T-helper 22 cell (primary cell): ENCODE results near the gene TCERG1L.
"Not testable (repeated sequence)": the region's sequence is repeated elsewhere in the genome, so short reads cannot be mapped to it uniquely, and the experiment has no call there.

ENCODE experiments used
- DNase-seq: peaks from one replicate; pipeline ENCODE4 v3.0.0-alpha.2; 2020; ENCODE audit warnings: low read depth

Gene TCERG1L

GRCh38 chr10:131084791-131085090 lies 226.8 kb downstream of the TCERG1L start:
- no peak for DNase-seq

GRCh38 chr10:131083915-131084790 lies 227.4 kb downstream of the TCERG1L start:
- no peak for DNase-seq

- DNase-seq: no peak
Observed at GRCh38 chr10:131082991-131083481, 228.5 kb downstream of the TCERG1L start.

- no peak for DNase-seq
Observed at GRCh38 chr10:131082201-131082850, 229.2 kb downstream of the TCERG1L start.

- DNase-seq: no peak
Observed at GRCh38 chr10:131081786-131082185, 229.7 kb downstream of the TCERG1L start.

- DNase-seq: no peak
Observed at GRCh38 chr10:131081376-131081775, 230.1 kb downstream of the TCERG1L start.

- DNase-seq: no peak
Observed at GRCh38 chr10:131080571-131080970, 230.9 kb downstream of the TCERG1L start.

- no peak for DNase-seq
Observed at GRCh38 chr10:131079314-131079713, 232.2 kb downstream of the TCERG1L start.

GRCh38 chr10:131078882-131079280 lies 232.6 kb downstream of the TCERG1L start:
- DNase-seq: not testable (repeated sequence)

- DNase-seq: no peak
Observed at GRCh38 chr10:131078131-131078881, 233.2 kb downstream of the TCERG1L start.

GRCh38 chr10:131077724-131078123 lies 233.8 kb downstream of the TCERG1L start:
- DNase-seq: no peak

GRCh38 chr10:131077031-131077430 lies 234.5 kb downstream of the TCERG1L start:
- DNase-seq: no peak

GRCh38 chr10:131076356-131076755 lies 235.2 kb downstream of the TCERG1L start:
- no peak for DNase-seq

GRCh38 chr10:131075218-131075770 lies 236.2 kb downstream of the TCERG1L start:
- DNase-seq: no peak

GRCh38 chr10:131074682-131075081 lies 236.8 kb downstream of the TCERG1L start:
- DNase-seq: no peak

GRCh38 chr10:131073469-131074035 lies 238.0 kb downstream of the TCERG1L start:
- DNase-seq: no peak

- no peak for DNase-seq
Observed at GRCh38 chr10:131072651-131073468, 238.7 kb downstream of the TCERG1L start.

- no peak for DNase-seq
Observed at GRCh38 chr10:131071721-131072120, 239.8 kb downstream of the TCERG1L start.

GRCh38 chr10:131070856-131071255 lies 240.7 kb downstream of the TCERG1L start:
- no peak for DNase-seq

GRCh38 chr10:131068760-131069159 lies 242.8 kb downstream of the TCERG1L start:
- DNase-seq: no peak

GRCh38 chr10:131068311-131068710 lies 243.2 kb downstream of the TCERG1L start:
- DNase-seq: no peak
